HG03571 (cell line): Measurements from ENCODE around the gene LMAN1L.

Experiments
- ATAC-seq: cut with Tn5 transposase; IDR thresholded peaks from one replicate; pipeline ENCODE4 v1.9.1; 2021; ENCODE audit not compliant: unreplicated experiment

Gene LMAN1L

GRCh38 chr15:74815121-74815934 lies 2.7 kb downstream of the LMAN1L start:
- ATAC-seq = no peak

GRCh38 chr15:74815961-74816360 lies 3.3 kb downstream of the LMAN1L start:
- no peak for ATAC-seq

- no peak for ATAC-seq
These were observed 4.2 kb downstream of the LMAN1L start for GRCh38 chr15:74816624-74817369.

- no peak for ATAC-seq
These were observed 4.7 kb downstream of the LMAN1L start for GRCh38 chr15:74817370-74817737.

- ATAC-seq = no peak
These were observed 7.4 kb downstream of the LMAN1L start for GRCh38 chr15:74820056-74820455.

GRCh38 chr15:74821091-74821789 lies 8.6 kb downstream of the LMAN1L start:
- ATAC-seq = peak; percentile 76

GRCh38 chr15:74821790-74822158 lies 9.1 kb downstream of the LMAN1L start:
- ATAC-seq = no peak

- no peak for ATAC-seq
These were observed 9.6 kb downstream of the LMAN1L start for GRCh38 chr15:74822233-74822632.

- no peak for ATAC-seq
These were observed 10.7 kb downstream of the LMAN1L start for GRCh38 chr15:74823324-74823723.

GRCh38 chr15:74824976-74825375 lies 12.3 kb downstream of the LMAN1L start:
- ATAC-seq = no peak

GRCh38 chr15:74825866-74826265 lies 13.2 kb downstream of the LMAN1L start:
- ATAC-seq = no peak

- no peak for ATAC-seq
These were observed 13.8 kb downstream of the LMAN1L start, which contains the start of gene CPLX3 for GRCh38 chr15:74826364-74826819. CPLX3 (plus strand) TSS chr15:74826627; CDS start chr15:74826704, 77 bp downstream.

- no peak for ATAC-seq
These were observed 14.3 kb downstream of the LMAN1L start for GRCh38 chr15:74826921-74827320.

- ATAC-seq = no peak
These were observed 15.0 kb downstream of the LMAN1L start for GRCh38 chr15:74827614-74828013.

- no peak for ATAC-seq
These were observed 16.2 kb downstream of the LMAN1L start for GRCh38 chr15:74828835-74829234.

- no peak for ATAC-seq
These were observed 16.9 kb downstream of the LMAN1L start for GRCh38 chr15:74829486-74829885.

- no peak for ATAC-seq
These were observed 17.4 kb downstream of the LMAN1L start for GRCh38 chr15:74829991-74830390.

- no peak for ATAC-seq
These were observed 18.2 kb downstream of the LMAN1L start for GRCh38 chr15:74830868-74831267.

- no peak for ATAC-seq
These were observed 19.3 kb downstream of the LMAN1L start for GRCh38 chr15:74831813-74832495.

- ATAC-seq = no peak
These were observed 20.2 kb downstream of the LMAN1L start for GRCh38 chr15:74832826-74833225.
